Esophagus squamous epithelium (tissue), 5 donors: ENCODE measurements around the gene ACTL6B. TPM values are rescaled to one million over a fixed set of nuclear protein-coding genes. Genes with fewer than 3 reads are reported as not detected.
"Not testable (repeated sequence)": the region's sequence is repeated elsewhere in the genome, so short reads cannot be mapped to it uniquely, and the experiment has no call there.

ENCODE experiments used
- DNase-seq: peaks from one replicate; lab custom pipeline; 2025; lab: John Stamatoyannopoulos, UW
- H3K27ac ChIP-seq, 4 donors: fragments of 200-600 bp; sonication (generic); one replicate each; pipeline ENCODE4 v1.5.1; 2016 to 2019; ENCODE audit warnings: mild to moderate bottlenecking in 1 of 4
- H3K27me3 ChIP-seq, 4 donors: fragments of 200-600 bp; sonication (generic); 1 replicate in 3 of 4; 2 replicates in 1 of 4; pipeline versions ENCODE4 v1.5.1 to v1.6.0; 2017 to 2021; ENCODE audit warnings: antibody characterized with exemption in 1 of 4
- H3K36me3 ChIP-seq, 3 donors: fragments of 200-600 bp; sonication (generic); one replicate each; pipeline ENCODE4 v1.5.1; 2016 to 2019
- H3K4me1 ChIP-seq, 3 donors: fragments of 200-600 bp; sonication (generic); one replicate each; pipeline ENCODE4 v1.5.1; 2017 to 2019
- H3K4me3 ChIP-seq, 4 donors: fragments of 200-600 bp; sonication (generic); 1 replicate in 3 of 4; 2 replicates in 1 of 4; pipeline ENCODE4 v1.5.1; 2016 to 2019; ENCODE audit warnings: mild to moderate bottlenecking in 2 of 4, moderate library complexity in 1 of 4
- H3K9me3 ChIP-seq, 3 donors: fragments of 200-600 bp; sonication (generic); one replicate each; pipeline ENCODE4 v1.5.1; 2016 to 2019
- POLR2A ChIP-seq, 4 donors: fragments of 450-650 bp; IDR thresholded peaks; one replicate each; pipeline ENCODE4 v1.6.1; 2017; ENCODE audit warnings: antibody characterized with exemption in 4 of 4, mild to moderate bottlenecking in 4 of 4, moderate library complexity in 3 of 4
- WGBS, 2 donors: methylation state at CpG; one replicate each; pipeline ENCODE4 v1.1.5; 2018; 5-methylcytosine and 5-hydroxymethylcytosine counted together
- intact Hi-C: fragments of 100-400 bp; cut with DNase I; formaldehyde crosslinking; loops from one replicate; pipeline ENCODE4 v1.15.0; 2022
- total RNA-seq, 4 donors: library from RNA; depleted of rRNA; stranded (reverse); fragments of >200 nt; gene quantifications; one replicate each; pipeline ENCODE4 v1.1.0, GENCODE V29; 2016
- TF ChIP-seq, protein P1 (sequence below), 6 experiments: fragments of 450-650 bp in 4 of 6; fragments of 200-600 bp in 2 of 6; sonication (generic) in 2 of 6; IDR thresholded peaks; one replicate each; pipeline ENCODE4 v1.5.1; 2016 to 2019; ENCODE audit warnings: antibody characterized with exemption in 6 of 6, mild to moderate bottlenecking in 4 of 6, moderate library complexity in 4 of 6
- donor health status: DM: yes; HTN: yes; CAD: no.

Gene ACTL6B
- total RNA-seq, 4 donors from 2014 or later: not detected

DNA sequence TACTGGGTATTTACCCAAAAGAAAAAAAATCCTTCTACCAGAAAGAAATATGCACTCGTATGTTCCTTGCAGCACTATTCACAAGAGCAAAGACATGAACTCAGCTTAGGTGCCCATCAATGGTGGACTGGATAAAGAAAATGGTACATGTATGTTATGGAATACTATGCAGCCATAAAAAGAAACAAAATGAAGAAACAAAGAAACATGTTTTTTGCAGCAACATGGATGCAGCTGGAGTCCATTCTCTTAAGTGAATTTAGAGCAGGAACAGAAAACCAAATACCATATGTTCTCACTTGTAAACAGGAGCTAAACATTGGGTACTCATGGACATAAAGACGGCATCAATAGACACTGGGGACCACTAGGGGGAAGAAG lies 11.8 kb upstream of the ACTL6B start:
- intact Hi-C loops: no loop called here
- WGBS, 2 donors: 85 to 86% methylated on average over 2 of the region's 2 CpGs
- H3K27ac ChIP-seq: no peak overlapping the region
- no peak for DNase-seq
- H3K36me3 ChIP-seq: no peaks in the 10 kb centered on the region
- peaks cover 3 to 5% (median 4%) of the 10 kb centered on the region in 3 donors for H3K4me1 ChIP-seq
- TF ChIP-seq, protein P1, sequence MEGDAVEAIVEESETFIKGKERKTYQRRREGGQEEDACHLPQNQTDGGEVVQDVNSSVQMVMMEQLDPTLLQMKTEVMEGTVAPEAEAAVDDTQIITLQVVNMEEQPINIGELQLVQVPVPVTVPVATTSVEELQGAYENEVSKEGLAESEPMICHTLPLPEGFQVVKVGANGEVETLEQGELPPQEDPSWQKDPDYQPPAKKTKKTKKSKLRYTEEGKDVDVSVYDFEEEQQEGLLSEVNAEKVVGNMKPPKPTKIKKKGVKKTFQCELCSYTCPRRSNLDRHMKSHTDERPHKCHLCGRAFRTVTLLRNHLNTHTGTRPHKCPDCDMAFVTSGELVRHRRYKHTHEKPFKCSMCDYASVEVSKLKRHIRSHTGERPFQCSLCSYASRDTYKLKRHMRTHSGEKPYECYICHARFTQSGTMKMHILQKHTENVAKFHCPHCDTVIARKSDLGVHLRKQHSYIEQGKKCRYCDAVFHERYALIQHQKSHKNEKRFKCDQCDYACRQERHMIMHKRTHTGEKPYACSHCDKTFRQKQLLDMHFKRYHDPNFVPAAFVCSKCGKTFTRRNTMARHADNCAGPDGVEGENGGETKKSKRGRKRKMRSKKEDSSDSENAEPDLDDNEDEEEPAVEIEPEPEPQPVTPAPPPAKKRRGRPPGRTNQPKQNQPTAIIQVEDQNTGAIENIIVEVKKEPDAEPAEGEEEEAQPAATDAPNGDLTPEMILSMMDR (IDR thresholded peaks at IDR 0.05): no peak
- TF ChIP-seq POLR2A (IDR thresholded peaks at IDR 0.05): no peak
- H3K9me3 ChIP-seq: no peaks in the 10 kb centered on the region
- H3K4me3 ChIP-seq: no peak overlapping the region
- no peaks in the 10 kb centered on the region for H3K27me3 ChIP-seq

- 65 to 69% methylated on average over 14 to 16 of the region's 16 CpGs for WGBS, 2 donors
- no peak overlapping the region for H3K4me3 ChIP-seq
- no peaks in the 10 kb centered on the region for H3K36me3 ChIP-seq
- H3K4me1 ChIP-seq: peaks cover 0 to 2% (median 0%) of the 10 kb centered on the region in 3 donors
- no peak for TF ChIP-seq POLR2A (IDR thresholded peaks at IDR 0.05)
- TF ChIP-seq, protein P1 (IDR thresholded peaks at IDR 0.05): no peak
- no peaks in the 10 kb centered on the region for H3K27me3 ChIP-seq
- H3K27ac ChIP-seq: no peak overlapping the region
- no peak for DNase-seq
- intact Hi-C loops: no loop called here
- H3K9me3 ChIP-seq: no peaks in the 10 kb centered on the region
Observed at GRCh38 chr7:100667331-100668068, 11.3 kb upstream of the ACTL6B start.

DNA sequence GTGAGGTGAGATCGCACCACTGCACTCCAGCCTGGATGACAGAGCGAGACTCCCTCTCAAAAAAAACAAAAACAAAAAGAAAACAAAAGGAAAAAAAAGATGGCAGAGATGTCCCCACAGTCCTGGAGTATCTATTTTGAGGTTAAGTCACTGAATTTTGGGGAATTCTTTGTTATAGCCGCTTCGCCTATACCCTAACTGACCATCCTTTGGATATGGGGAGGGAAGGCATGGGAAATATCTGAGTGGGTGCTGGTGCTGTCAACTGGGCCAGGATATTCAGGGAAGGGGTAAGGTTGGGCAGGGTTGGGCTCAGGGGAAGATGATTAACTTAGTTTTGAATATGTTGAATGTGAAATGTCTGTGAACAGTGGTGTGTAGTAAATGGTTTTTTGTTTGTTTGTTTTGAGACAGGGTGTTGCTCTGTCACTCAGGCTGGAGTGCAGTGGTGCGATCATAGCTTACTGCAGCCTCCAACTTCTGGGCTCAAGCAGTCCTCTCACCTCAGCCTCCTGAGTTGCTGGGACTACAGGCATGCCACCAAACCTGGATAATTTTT lies 9.0 kb upstream of the ACTL6B start:
- peaks cover 0 to 5% (median 0%) of the 10 kb centered on the region in 3 donors for H3K4me1 ChIP-seq
- no peaks in the 10 kb centered on the region for H3K9me3 ChIP-seq
- H3K27ac ChIP-seq: no peak overlapping the region
- no peak overlapping the region for H3K4me3 ChIP-seq
- no peaks in the 10 kb centered on the region for H3K27me3 ChIP-seq
- TF ChIP-seq, protein P1 (IDR thresholded peaks at IDR 0.05): no peak
- no peak for TF ChIP-seq POLR2A (IDR thresholded peaks at IDR 0.05)
- DNase-seq: no peak
- 91 to 95% methylated on average over 5 of the region's 5 CpGs for WGBS, 2 donors
- no peaks in the 10 kb centered on the region for H3K36me3 ChIP-seq
- intact Hi-C loops: no loop called here

GRCh38 chr7:100662194-100662776 lies 6.0 kb upstream of the ACTL6B start:
- intact Hi-C loops, H3K4me3 ChIP-seq, H3K27ac ChIP-seq, H3K36me3 ChIP-seq, DNase-seq, H3K9me3 ChIP-seq: not testable (repeated sequence)
- 54 to 65% methylated on average over 10 to 12 of the region's 12 CpGs for WGBS, 2 donors
- Histone ChIP-seq H3K27me3 (peaks cover 0 to 19% (median 0%) of the 10 kb centered on the region in 4 donors), H3K4me1 (peaks cover 0 to 12% (median 8%) of the 10 kb centered on the region in 3 donors)

DNA sequence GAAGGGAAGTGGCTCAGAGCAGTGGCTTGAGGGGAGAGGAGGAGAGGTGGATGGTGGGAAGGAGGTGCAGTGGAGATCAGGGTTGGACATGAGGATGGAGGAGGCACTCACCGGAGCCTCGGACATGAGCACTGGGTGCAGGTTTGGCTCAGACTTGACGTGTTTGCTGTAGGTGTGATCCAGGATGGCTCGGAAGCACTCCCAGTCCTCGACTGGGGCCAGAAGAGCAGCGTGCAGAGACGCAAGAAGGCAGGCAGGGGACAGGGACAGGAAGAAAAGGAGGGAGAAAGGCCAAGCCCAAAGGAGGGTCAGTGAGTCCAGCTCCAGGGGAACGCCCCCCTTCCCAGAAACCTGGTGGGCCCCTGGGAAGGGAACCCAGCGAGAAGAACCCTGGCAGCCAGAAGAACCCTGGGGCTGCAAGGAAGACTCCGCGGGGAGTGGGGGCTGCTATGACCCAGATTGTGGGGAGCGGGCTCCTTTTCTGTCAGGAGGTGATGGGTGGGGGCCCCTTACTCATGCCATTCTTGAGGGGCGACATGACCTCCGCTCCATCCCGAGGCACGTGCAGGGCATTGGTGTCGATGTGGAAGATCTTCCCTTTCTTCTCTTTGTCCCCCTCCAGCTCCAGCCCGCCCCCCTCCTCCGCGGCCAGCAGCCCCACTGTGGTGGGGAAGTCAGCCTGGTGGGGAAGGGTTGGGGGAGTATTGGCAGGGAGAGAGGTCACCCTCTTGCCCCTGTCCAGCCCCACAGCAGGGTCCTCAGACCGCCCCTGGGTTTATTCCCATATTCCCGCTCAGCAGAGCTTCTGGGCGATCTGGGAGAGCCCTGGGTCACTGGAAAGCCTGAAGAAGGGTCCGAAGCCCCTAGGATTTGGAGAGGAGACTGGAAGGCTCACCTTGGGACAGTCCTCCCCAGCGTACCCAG lies 1.1 kb downstream of the ACTL6B start:
- TF ChIP-seq, protein P1 (IDR thresholded peaks at IDR 0.05): no peak
- no peak for TF ChIP-seq POLR2A (IDR thresholded peaks at IDR 0.05)
- Histone ChIP-seq H3K27ac (no peak overlapping the region), H3K4me3 (no peak overlapping the region), H3K36me3 (no peaks in the 10 kb centered on the region), H3K27me3 (peaks cover 0 to 77% (median 19%) of the 10 kb centered on the region in 4 donors), H3K4me1 (peaks cover 0 to 14% (median 8%) of the 10 kb centered on the region in 3 donors), H3K9me3 (peaks cover 0 to 6% (median 0%) of the 10 kb centered on the region in 3 donors)
- intact Hi-C loops: no loop called here
- no peak for DNase-seq
- WGBS, 2 donors: 51 to 69% methylated on average over 16 to 19 of the region's 25 CpGs
